K562 (cell line): ENCODE measurements around the gene PLEKHA6. TPM values are rescaled to one million over a fixed set of nuclear protein-coding genes. Genes with fewer than 3 reads are reported as not detected.

Experiments used
- ATAC-seq: fragments of 200-7000 bp; cut with Tn5 transposase; 3 replicates; pipeline ENCODE4 v1.9.1; 2020; ENCODE audit warnings: moderate library complexity
- BruUV-seq: library from RNA; stranded (reverse); fragments of 400-500 nt; replicated peaks from 2 replicates; lab custom pipeline; 2021; lab: Mats Ljungman, UMichigan
- CTCF ChIA-PET: fragments of 300-600 bp; formaldehyde crosslinking; extraction: SDS; loops from one replicate; lab custom pipeline; 2021; ENCODE audit warnings: low intra/inter-chr PET ratio; lab: Yijun Ruan, JAX
- POLR2A ChIA-PET: fragments of 300-600, 350-650 bp; sonication (Branson Sonifier 250); formaldehyde crosslinking; extraction: SDS; loops from one replicate; lab custom pipeline; 2021; ENCODE audit warnings: antibody characterized with exemption, inconsistent platforms; lab: Yijun Ruan, JAX
- DNase-seq, 4 experiments: peaks; one replicate each; pipeline versions ENCODE4 v3.0.0 to v3.0.0-alpha.2; 2011 to 2018; ENCODE audit warnings: low spot score in 3 of 4, mixed read lengths in 3 of 4; ENCODE audit errors: extremely low read depth in 1 of 4
- FAIRE-seq: peaks from 2 replicates; lab custom pipeline; 2011; peaks lifted over from hg19 to GRCh38; lab: Jason Lieb, UNC
- H2AFZ ChIP-seq: 2 replicates; pipeline ENCODE4 v1.6.0; 2011; ENCODE audit warnings: low read depth, low read length, control low read depth, inconsistent platforms
- H3K27ac ChIP-seq: fragments of 200-600 bp; 3 replicates; pipeline ENCODE4 v1.8.0; 2011; ENCODE audit warnings: low read depth, mild to moderate bottlenecking, control low read depth, inconsistent platforms, low read length, moderate library complexity, mixed read lengths; ENCODE audit errors: extremely low read depth
- H3K27me3 ChIP-seq, 2 experiments: fragments of 300-600 bp in 1 of 2; 2 replicates in 1 of 2; 3 replicates in 1 of 2; pipeline versions ENCODE4 v1.6.0 to v1.8.0; 2011; ENCODE audit warnings: inconsistent platforms in 2 of 2, low read length in 2 of 2, mild to moderate bottlenecking in 1 of 2, mixed read lengths in 1 of 2, moderate library complexity in 1 of 2; ENCODE audit not compliant: control insufficient read depth in 2 of 2, insufficient read depth in 2 of 2
- H3K36me3 ChIP-seq: fragments of 300-600 bp; 3 replicates; pipeline ENCODE4 v1.8.0; 2011; ENCODE audit warnings: mild to moderate bottlenecking, low read length, inconsistent platforms; ENCODE audit not compliant: control insufficient read depth, insufficient read depth
- H3K4me1 ChIP-seq, 2 experiments: fragments of 200-600 bp in 1 of 2; replicated peaks in 1 of 2; 2 replicates in 1 of 2; 3 replicates in 1 of 2; pipeline versions ENCODE4 v1.5.1 to v1.8.0; 2011; ENCODE audit warnings: inconsistent platforms in 2 of 2, low read length in 2 of 2, mild to moderate bottlenecking in 1 of 2, mixed read lengths in 1 of 2, moderate library complexity in 1 of 2; ENCODE audit not compliant: control insufficient read depth in 2 of 2, insufficient read depth in 2 of 2
- H3K4me2 ChIP-seq: 2 replicates; pipeline ENCODE4 v1.6.1; 2011; ENCODE audit warnings: low read length, control low read depth, inconsistent platforms, mixed read lengths; ENCODE audit not compliant: insufficient read depth
- H3K4me3 ChIP-seq: fragments of 200-600 bp; sonication (generic), shearing (Covaris generic); 2 replicates; pipeline ENCODE4 v1.5.1; 2016; ENCODE audit warnings: control low read depth, inconsistent platforms
- H3K79me2 ChIP-seq: fragments of 200-600 bp; 3 replicates; pipeline ENCODE4 v1.8.0; 2011; ENCODE audit warnings: low read length, inconsistent platforms; ENCODE audit not compliant: control insufficient read depth, insufficient read depth
- H3K9ac ChIP-seq, 2 experiments: 2 replicates each; pipeline versions ENCODE4 v1.6.0 to v1.6.1; 2011; ENCODE audit warnings: low read depth in 2 of 2, low read length in 2 of 2, control low read depth in 1 of 2, inconsistent platforms in 1 of 2, mild to moderate bottlenecking in 1 of 2, mixed read lengths in 1 of 2; ENCODE audit not compliant: insufficient read depth in 1 of 2
- H3K9me1 ChIP-seq: one replicate; pipeline ENCODE4 v1.6.0; 2011; ENCODE audit warnings: inconsistent platforms, mild to moderate bottlenecking, low read length, moderate library complexity; ENCODE audit not compliant: control insufficient read depth, insufficient read depth
- H3K9me3 ChIP-seq: replicated peaks from 2 replicates; pipeline ENCODE4 v1.5.1; 2011; ENCODE audit warnings: low read depth, low read length, inconsistent platforms; ENCODE audit not compliant: control insufficient read depth, insufficient read depth
- H4K20me1 ChIP-seq: replicated peaks from 2 replicates; pipeline ENCODE4 v1.6.1; 2011; ENCODE audit warnings: low read length, inconsistent platforms, mixed read lengths; ENCODE audit not compliant: control insufficient read depth, insufficient read depth
- ZNF239 ChIP-seq: fragments of 250-450 bp; sonication (Bioruptor Pico); IDR thresholded peaks from 2 replicates; pipeline ENCODE4 v1.4.0; 2020; ENCODE audit warnings: mild to moderate bottlenecking
- ZNF766 ChIP-seq: fragments of 200-800 bp; sonication (Bioruptor generic); conservative IDR thresholded peaks from 2 replicates; pipeline ENCODE4 v1.6.1; 2016; ENCODE audit warnings: missing genetic modification characterization, missing compliant biosample characterization
- ZNF77 ChIP-seq: fragments of 250-450 bp; sonication (Bioruptor Pico); IDR thresholded peaks from 2 replicates; pipeline ENCODE4 v1.5.0; 2020
- WGBS: fragments of 100-300 bp; shearing (Covaris generic); methylation state at CpG from one replicate; pipeline ENCODE4 v1.1.6; 2016; ENCODE audit warnings: low coverage, mixed read lengths; ENCODE audit not compliant: insufficient coverage; ENCODE audit errors: missing lambda C conversion rate; 5-methylcytosine and 5-hydroxymethylcytosine counted together
- in situ Hi-C: fragments of 300-500 bp; cut with MboI; formaldehyde crosslinking; loops from 4 replicates; pipeline ENCODE4 v1.15.0; 2018; ENCODE audit warnings: inconsistent platforms, mixed read lengths
- intact Hi-C: fragments of 100-400 bp; cut with micrococcal nuclease; formaldehyde crosslinking; loops from 2 replicates; pipeline ENCODE4 v1.14.2; 2022
- polyA plus RNA-seq, 8 experiments: library from polyadenylated mRNA; depleted of rRNA in 4 of 8; stranded (reverse) in 5 of 8; unstranded in 3 of 8; fragments of >200 nt; fragmentation: Nextera tagmentation in 2 of 8; fragmentation: Illumina TruSeq in 1 of 8; extraction: Ambion mirVana in 2 of 8; extraction: Trizol in 1 of 8; gene quantifications; 2 replicates each; pipeline versions ENCODE4 v1.2.1 to v1.2.3, GENCODE V29; 2011 to 2014; ENCODE audit warnings: inconsistent platforms in 1 of 8, missing spikeins in 1 of 8
- total RNA-seq, 7 experiments: library from RNA; depleted of rRNA in 6 of 7; stranded (reverse); fragments of >200 nt in 6 of 7; fragmentation: Illumina TruSeq in 2 of 7; extraction: Trizol in 2 of 7; gene quantifications; 2 replicates each; pipeline versions ENCODE4 v1.2.1 to v1.2.3, GENCODE V29; 2011 to 2021; ENCODE audit warnings: low replicate concordance in 1 of 7
- TF ChIP-seq, protein P1 (sequence below), 2 experiments: fragments of 250-450 bp in 1 of 2; fragments of 450-650 bp in 1 of 2; sonication (Bioruptor Pico) in 1 of 2; IDR thresholded peaks; 2 replicates each; pipeline versions ENCODE4 v1.6.1 to v1.8.0; 2016 to 2021; ENCODE audit warnings: mild to moderate bottlenecking in 2 of 2, moderate library complexity in 2 of 2, missing compliant biosample characterization in 1 of 2, missing genetic modification characterization in 1 of 2
- TF ChIP-seq, protein P2 (sequence below), 2 experiments: fragments of 450-650 bp; formaldehyde crosslinking in 1 of 2; IDR thresholded peaks; 2 replicates each; pipeline versions ENCODE4 v1.4.0 to v1.6.1; 2014 to 2020; ENCODE audit warnings: mild to moderate bottlenecking in 2 of 2, borderline replicate concordance in 1 of 2, low read depth in 1 of 2
- TF ChIP-seq, protein P3 (sequence below), 2 experiments: fragments of 200-800 bp in 1 of 2; sonication (Bioruptor generic) in 1 of 2; sonication (generic) in 1 of 2; formaldehyde crosslinking in 1 of 2; IDR thresholded peaks in 1 of 2; conservative IDR thresholded peaks in 1 of 2; 2 replicates each; pipeline versions ENCODE4 v1.5.0 to v1.6.1; 2016 to 2020; ENCODE audit warnings: missing compliant biosample characterization in 1 of 2, missing genetic modification characterization in 1 of 2, missing genetic modification reagents in 1 of 2

PLEKHA6 gene
- total and polyA plus RNA-seq, 9 of the 15 experiments (the other 6 are each of a cell fraction or from before 2014, with no cell fraction given), result under 0.01 to 0.33 (median 0.01) TPM; not detected in 4

DNA sequence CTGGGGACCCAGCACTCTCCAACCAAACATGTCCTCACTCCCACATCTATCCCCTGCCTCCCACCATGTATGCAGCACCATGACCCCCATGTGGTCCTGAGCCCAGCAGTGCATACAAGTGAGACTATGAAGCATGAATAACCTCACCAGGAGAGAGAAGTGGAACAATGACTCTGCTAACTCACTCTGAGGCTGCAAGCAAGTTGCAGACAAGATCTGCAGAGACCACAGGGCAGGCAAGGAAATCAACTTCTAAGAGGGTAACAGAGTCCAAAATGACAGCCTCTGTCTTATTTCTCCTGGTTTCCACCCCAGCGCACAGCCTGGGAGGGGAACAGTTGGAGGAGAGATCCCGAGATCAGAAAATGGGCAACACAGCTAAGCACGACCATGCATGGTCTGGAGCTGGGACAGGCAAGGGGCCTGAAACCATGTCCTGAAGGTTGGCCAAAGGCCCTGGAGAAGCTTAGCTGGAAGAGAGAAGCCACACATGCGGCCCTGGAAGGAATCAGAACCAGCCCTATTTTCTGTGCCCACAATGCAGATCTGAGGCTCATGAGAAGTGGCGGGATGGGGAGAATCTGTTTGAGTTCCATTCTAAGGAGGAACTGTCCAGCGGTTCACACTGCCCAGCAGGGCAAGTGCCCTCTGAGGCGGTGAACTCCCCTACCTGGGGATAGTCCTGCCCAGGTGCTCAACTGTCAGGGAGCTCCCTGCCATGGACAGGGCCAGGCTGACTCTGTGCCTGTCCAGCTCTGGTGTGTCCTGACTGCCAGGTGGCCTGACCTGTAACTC, 181.0 kb downstream of the PLEKHA6 start:
- H4K20me1 ChIP-seq, result no peaks in the 10 kb centered on the region
- 8% methylated on average over 7 of the region's 7 CpGs for WGBS
- H2AFZ ChIP-seq, result no peak overlapping the region
- H3K9ac ChIP-seq, result peak overlapping the region in 1 of 2 experiments; percentile 36; a peak in 1 of 4 replicates
- peaks cover 18 to 27% of the 10 kb centered on the region in 2 experiments; a peak in 4 of 5 replicates for H3K4me1 ChIP-seq
- intact Hi-C loops (no loop called here), in situ Hi-C loops (loop anchor here (10.0 kb wide), 1 partner anchor 326 kb away; no protein-coding TSS in a partner anchor)
- DNase-seq (no peak), FAIRE-seq (no peak), ATAC-seq (no peak)
- H3K36me3 ChIP-seq, result no peaks in the 10 kb centered on the region
- no peak overlapping the region for H3K4me2 ChIP-seq
- no peaks in the 10 kb centered on the region for H3K9me1 ChIP-seq
- peaks cover 5 to 18% of the 10 kb centered on the region in 2 experiments; a peak in 4 of 5 replicates for H3K27me3 ChIP-seq
- ChIA-PET POLR2A (interaction anchor here (0.6 to 1.5 kb wide), 5 partner anchors 8 to 953 kb away, joined by 3 read pairs; no protein-coding TSS in a partner anchor), CTCF (no interaction called here)
- no TSS peak for BruUV-seq
- no peak overlapping the region for H3K4me3 ChIP-seq
- no peaks in the 10 kb centered on the region for H3K9me3 ChIP-seq
- no peak overlapping the region for H3K27ac ChIP-seq
- no peaks in the 10 kb centered on the region for H3K79me2 ChIP-seq
- TF ChIP-seq, protein P1, sequence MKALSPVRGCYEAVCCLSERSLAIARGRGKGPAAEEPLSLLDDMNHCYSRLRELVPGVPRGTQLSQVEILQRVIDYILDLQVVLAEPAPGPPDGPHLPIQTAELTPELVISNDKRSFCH (CRISPR knock-in tag; IDR thresholded peaks at IDR 0.05), result no peak
- TF ChIP-seq, protein P1 (tag; IDR thresholded peaks at IDR 0.05), result no peak
- TF ChIP-seq ZNF766 (CRISPR knock-in tag) (peak; percentile 17; the same call in 1 of the 2 replicates), ZNF239 (CRISPR knock-in tag) (peak; percentile 63; the same call in 1 of the 2 replicates), ZNF77 (CRISPR knock-in tag) (no peak)
- TF ChIP-seq, protein P2, sequence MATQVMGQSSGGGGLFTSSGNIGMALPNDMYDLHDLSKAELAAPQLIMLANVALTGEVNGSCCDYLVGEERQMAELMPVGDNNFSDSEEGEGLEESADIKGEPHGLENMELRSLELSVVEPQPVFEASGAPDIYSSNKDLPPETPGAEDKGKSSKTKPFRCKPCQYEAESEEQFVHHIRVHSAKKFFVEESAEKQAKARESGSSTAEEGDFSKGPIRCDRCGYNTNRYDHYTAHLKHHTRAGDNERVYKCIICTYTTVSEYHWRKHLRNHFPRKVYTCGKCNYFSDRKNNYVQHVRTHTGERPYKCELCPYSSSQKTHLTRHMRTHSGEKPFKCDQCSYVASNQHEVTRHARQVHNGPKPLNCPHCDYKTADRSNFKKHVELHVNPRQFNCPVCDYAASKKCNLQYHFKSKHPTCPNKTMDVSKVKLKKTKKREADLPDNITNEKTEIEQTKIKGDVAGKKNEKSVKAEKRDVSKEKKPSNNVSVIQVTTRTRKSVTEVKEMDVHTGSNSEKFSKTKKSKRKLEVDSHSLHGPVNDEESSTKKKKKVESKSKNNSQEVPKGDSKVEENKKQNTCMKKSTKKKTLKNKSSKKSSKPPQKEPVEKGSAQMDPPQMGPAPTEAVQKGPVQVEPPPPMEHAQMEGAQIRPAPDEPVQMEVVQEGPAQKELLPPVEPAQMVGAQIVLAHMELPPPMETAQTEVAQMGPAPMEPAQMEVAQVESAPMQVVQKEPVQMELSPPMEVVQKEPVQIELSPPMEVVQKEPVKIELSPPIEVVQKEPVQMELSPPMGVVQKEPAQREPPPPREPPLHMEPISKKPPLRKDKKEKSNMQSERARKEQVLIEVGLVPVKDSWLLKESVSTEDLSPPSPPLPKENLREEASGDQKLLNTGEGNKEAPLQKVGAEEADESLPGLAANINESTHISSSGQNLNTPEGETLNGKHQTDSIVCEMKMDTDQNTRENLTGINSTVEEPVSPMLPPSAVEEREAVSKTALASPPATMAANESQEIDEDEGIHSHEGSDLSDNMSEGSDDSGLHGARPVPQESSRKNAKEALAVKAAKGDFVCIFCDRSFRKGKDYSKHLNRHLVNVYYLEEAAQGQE (IDR thresholded peaks at IDR 0.05; ENCODE audit: borderline replicate concordance), result peak; percentile 27
- TF ChIP-seq, protein P2 (CRISPR knock-in tag; IDR thresholded peaks at IDR 0.05; ENCODE audit: low read depth), result peak; percentile 36; the same call in 1 of the 2 replicates
- TF ChIP-seq, protein P3, sequence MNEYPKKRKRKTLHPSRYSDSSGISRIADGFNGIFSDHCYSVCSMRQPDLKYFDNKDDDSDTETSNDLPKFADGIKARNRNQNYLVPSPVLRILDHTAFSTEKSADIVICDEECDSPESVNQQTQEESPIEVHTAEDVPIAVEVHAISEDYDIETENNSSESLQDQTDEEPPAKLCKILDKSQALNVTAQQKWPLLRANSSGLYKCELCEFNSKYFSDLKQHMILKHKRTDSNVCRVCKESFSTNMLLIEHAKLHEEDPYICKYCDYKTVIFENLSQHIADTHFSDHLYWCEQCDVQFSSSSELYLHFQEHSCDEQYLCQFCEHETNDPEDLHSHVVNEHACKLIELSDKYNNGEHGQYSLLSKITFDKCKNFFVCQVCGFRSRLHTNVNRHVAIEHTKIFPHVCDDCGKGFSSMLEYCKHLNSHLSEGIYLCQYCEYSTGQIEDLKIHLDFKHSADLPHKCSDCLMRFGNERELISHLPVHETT (CRISPR knock-in tag; conservative IDR thresholded peaks at IDR 0.05 in 1 of 2, IDR thresholded peaks at IDR 0.05 in 1 of 2), result peak in 1 of 2 experiments; percentile 57; a peak in 2 of 4 replicates
